Endothelial cell (in vitro differentiated cells): ENCODE results near the gene PTCD2. TPM values are rescaled to one million over a fixed set of nuclear protein-coding genes. Genes with fewer than 3 reads are reported as not detected.

Experiments
- DNase-seq: peaks from one replicate; pipeline ENCODE4 v3.0.0; 2021; ENCODE audit warnings: low spot score
- H3K27ac Mint-ChIP-seq: one replicate; pipeline ENCODE4 v1.8.0; 2021; ENCODE audit warnings: mixed read lengths, inconsistent platforms; ENCODE audit not compliant: unreplicated experiment
- H3K27me3 Mint-ChIP-seq: one replicate; pipeline ENCODE4 v1.8.0; 2021; ENCODE audit warnings: mild to moderate bottlenecking, moderate library complexity, mixed read lengths, inconsistent platforms; ENCODE audit not compliant: unreplicated experiment
- H3K36me3 Mint-ChIP-seq: one replicate; pipeline ENCODE4 v1.8.0; 2021; ENCODE audit warnings: mild to moderate bottlenecking, low read depth, mixed read lengths, inconsistent platforms; ENCODE audit not compliant: unreplicated experiment
- H3K4me1 Mint-ChIP-seq: one replicate; pipeline ENCODE4 v1.8.0; 2021; ENCODE audit warnings: mild to moderate bottlenecking, mixed read lengths, inconsistent platforms; ENCODE audit not compliant: unreplicated experiment
- H3K4me3 Mint-ChIP-seq: one replicate; pipeline ENCODE4 v1.8.0; 2021; ENCODE audit warnings: mild to moderate bottlenecking, mixed read lengths, inconsistent platforms; ENCODE audit not compliant: unreplicated experiment
- H3K9me3 Mint-ChIP-seq: one replicate; pipeline ENCODE4 v1.8.0; 2021; ENCODE audit warnings: mixed read lengths, inconsistent platforms; ENCODE audit not compliant: unreplicated experiment
- total RNA-seq: library from RNA; stranded (reverse); fragmentation: NEBNext Ultra II Directional; extraction: Animal tissue kit (Norgen Biotek cat#: 25700); gene quantifications from one replicate; pipeline ENCODE4 v1.2.1, GENCODE V29; 2021; ENCODE audit not compliant: unreplicated experiment
- TF ChIP-seq, protein P1 (sequence below): fragments of 200-600 bp; sonication (generic); IDR thresholded peaks from one replicate; pipeline ENCODE4 v1.5.0; 2021; ENCODE audit warnings: antibody characterized with exemption; ENCODE audit not compliant: unreplicated experiment

Gene PTCD2
- total RNA-seq, 1 donor from 2014 or later, result 7.5 TPM

GRCh38 chr5:72379936-72380335, 59.8 kb downstream of the PTCD2 start:
- H3K9me3 Mint-ChIP-seq, result no peaks in the 10 kb centered on the region
- H3K27ac Mint-ChIP-seq, result no peak overlapping the region

DNA sequence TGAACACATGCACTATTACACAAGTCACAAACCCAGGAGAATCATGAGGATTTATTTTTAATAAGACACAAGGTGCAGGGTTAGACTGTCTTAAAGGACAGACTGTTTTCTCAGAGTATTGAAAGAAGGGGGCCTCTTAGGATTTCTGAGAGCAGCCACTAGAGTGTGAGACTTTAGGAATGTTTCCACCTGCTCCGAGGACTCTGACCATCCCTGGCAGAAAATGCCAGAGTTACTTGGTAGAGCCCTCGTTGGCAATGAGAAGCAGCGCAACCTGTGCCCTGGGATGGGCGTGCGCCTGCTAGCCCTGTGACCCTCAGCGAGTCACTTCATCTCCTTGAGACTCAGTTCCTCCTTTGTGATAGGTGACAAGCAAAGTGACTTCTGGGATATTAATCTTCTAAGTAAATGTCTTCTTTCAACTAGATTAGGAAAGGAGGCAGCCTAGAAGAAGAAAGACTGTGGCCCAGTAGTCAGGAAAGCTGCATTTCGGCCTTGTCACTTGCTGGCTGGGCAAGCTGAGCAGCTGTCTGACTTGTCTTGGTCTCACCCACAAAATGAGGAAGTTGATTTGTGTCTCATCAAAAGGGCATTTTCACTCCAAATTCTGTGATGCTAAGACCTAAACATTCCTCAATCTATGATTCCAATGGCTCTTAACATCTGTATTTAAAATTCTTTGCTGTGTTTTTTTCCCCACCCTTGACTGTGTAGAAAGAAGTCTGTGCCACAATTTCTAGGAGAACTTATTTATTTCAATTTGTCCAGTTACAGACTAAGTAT, 60.5 kb downstream of the PTCD2 start:
- Mint-ChIP-seq H3K4me1 (no peaks in the 10 kb centered on the region), H3K27me3 (peaks cover 2% of the 10 kb centered on the region), H3K9me3 (no peaks in the 10 kb centered on the region), H3K4me3 (no peak overlapping the region), H3K36me3 (no peaks in the 10 kb centered on the region), H3K27ac (no peak overlapping the region)
- no peak for DNase-seq
- TF ChIP-seq, protein P1, sequence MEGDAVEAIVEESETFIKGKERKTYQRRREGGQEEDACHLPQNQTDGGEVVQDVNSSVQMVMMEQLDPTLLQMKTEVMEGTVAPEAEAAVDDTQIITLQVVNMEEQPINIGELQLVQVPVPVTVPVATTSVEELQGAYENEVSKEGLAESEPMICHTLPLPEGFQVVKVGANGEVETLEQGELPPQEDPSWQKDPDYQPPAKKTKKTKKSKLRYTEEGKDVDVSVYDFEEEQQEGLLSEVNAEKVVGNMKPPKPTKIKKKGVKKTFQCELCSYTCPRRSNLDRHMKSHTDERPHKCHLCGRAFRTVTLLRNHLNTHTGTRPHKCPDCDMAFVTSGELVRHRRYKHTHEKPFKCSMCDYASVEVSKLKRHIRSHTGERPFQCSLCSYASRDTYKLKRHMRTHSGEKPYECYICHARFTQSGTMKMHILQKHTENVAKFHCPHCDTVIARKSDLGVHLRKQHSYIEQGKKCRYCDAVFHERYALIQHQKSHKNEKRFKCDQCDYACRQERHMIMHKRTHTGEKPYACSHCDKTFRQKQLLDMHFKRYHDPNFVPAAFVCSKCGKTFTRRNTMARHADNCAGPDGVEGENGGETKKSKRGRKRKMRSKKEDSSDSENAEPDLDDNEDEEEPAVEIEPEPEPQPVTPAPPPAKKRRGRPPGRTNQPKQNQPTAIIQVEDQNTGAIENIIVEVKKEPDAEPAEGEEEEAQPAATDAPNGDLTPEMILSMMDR, result no peak

More at GRCh38 chr5:72379936-72380335, 59.8 kb downstream of the PTCD2 start:
- TF ChIP-seq, protein P1, result no peak
- H3K4me1 Mint-ChIP-seq, result no peaks in the 10 kb centered on the region
- DNase-seq, result no peak
- H3K4me3 Mint-ChIP-seq, result no peak overlapping the region
- peaks cover 2% of the 10 kb centered on the region for H3K27me3 Mint-ChIP-seq
- no peaks in the 10 kb centered on the region for H3K36me3 Mint-ChIP-seq

DNA sequence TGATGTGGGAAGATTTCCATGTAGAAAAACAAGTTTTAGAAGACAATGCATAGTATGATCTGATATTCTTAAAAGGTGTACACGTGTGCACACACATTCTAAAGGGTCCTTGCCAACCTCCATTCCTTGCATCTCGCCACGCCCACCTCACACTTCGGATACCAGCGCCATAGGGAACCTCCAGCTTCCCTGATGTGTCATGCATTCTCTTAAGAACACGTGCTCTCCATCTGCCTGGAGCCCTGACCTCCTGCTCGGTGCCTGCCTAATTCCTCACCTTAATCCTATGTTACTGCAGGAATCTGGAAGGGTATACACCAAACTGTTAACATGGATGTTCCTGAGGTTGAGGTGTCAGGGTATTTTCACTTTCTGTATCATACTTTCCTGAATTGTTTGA, 63.1 kb downstream of the PTCD2 start:
- TF ChIP-seq, protein P1, result no peak
- Mint-ChIP-seq H3K36me3 (no peaks in the 10 kb centered on the region), H3K4me3 (no peak overlapping the region), H3K27ac (no peak overlapping the region), H3K4me1 (peaks cover 6% of the 10 kb centered on the region), H3K27me3 (peaks cover 2% of the 10 kb centered on the region), H3K9me3 (no peaks in the 10 kb centered on the region)
- DNase-seq, result no peak

GRCh38 chr5:72383726-72384125, 63.6 kb downstream of the PTCD2 start:
- Mint-ChIP-seq H3K9me3 (no peaks in the 10 kb centered on the region), H3K4me1 (peaks cover 6% of the 10 kb centered on the region), H3K4me3 (no peak overlapping the region), H3K27me3 (peaks cover 2% of the 10 kb centered on the region), H3K27ac (no peak overlapping the region), H3K36me3 (no peaks in the 10 kb centered on the region)
- DNase-seq, result no peak
- TF ChIP-seq, protein P1, result no peak

DNA sequence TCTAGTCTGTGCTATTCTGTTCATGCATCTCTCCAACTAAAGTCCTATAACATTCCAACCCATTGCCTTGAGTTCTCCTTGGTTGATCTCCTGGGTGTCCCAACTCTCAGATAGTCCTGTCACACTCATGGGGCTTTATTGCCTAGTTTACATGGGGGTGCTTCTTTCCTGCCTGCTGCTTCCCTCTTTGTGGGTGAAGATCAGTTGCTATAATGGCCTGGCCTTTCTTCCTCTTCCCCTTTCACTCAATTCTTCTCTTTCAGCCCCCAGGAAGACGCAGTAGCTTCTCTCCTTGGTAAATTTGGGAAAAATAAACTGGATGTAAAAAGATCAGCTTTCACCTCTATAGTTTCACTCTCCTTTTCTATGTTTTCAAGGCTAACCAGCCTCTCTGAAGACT, 66.5 kb downstream of the PTCD2 start:
- H3K27me3 Mint-ChIP-seq, result peaks cover 3% of the 10 kb centered on the region
- no peak for DNase-seq
- TF ChIP-seq, protein P1, result no peak
- H3K4me1 Mint-ChIP-seq, result peaks cover 11% of the 10 kb centered on the region
- no peak overlapping the region for H3K4me3 Mint-ChIP-seq
- no peak overlapping the region for H3K27ac Mint-ChIP-seq
- no peaks in the 10 kb centered on the region for H3K36me3 Mint-ChIP-seq
- no peaks in the 10 kb centered on the region for H3K9me3 Mint-ChIP-seq
